K562 (cell line): ENCODE results near the gene RRH. TPM values are rescaled to one million over a fixed set of nuclear protein-coding genes. Genes with fewer than 3 reads are reported as not detected.

ENCODE experiments used
- E2F1 ChIP-seq: sonication (generic); formaldehyde crosslinking; IDR thresholded peaks from 2 replicates; pipeline ENCODE4 v1.8.1; 2023; ENCODE audit warnings: mild to moderate bottlenecking, missing genetic modification reagents, moderate library complexity
- ETV6 ChIP-seq, 3 experiments: fragments of 150-350 bp in 1 of 3; sonication (generic) in 1 of 3; formaldehyde crosslinking in 1 of 3; IDR thresholded peaks; 2 replicates each; pipeline versions ENCODE4 v1.6.1 to v1.8.0; 2014 to 2022; ENCODE audit warnings: borderline replicate concordance in 2 of 3, low read depth in 2 of 3, antibody characterized with exemption in 1 of 3, low read length in 1 of 3, mild to moderate bottlenecking in 1 of 3, missing genetic modification reagents in 1 of 3
- EZH2 ChIP-seq: IDR thresholded peaks from 2 replicates; pipeline ENCODE4 v1.6.1; 2012; ENCODE audit warnings: low read depth, mild to moderate bottlenecking, inconsistent platforms, low read length, borderline replicate concordance
- FIP1L1 ChIP-seq: fragments of 200-400 bp; formaldehyde crosslinking; IDR thresholded peaks from 2 replicates; pipeline ENCODE4 v1.6.1; 2018; ENCODE audit warnings: mild to moderate bottlenecking, low read depth, low read length; ENCODE audit not compliant: poor library complexity, severe bottlenecking
- FOXA3 ChIP-seq, 2 experiments: fragments of 450-650 bp in 1 of 2; sonication (generic) in 1 of 2; formaldehyde crosslinking; IDR thresholded peaks in 1 of 2; conservative IDR thresholded peaks in 1 of 2; 2 replicates each; pipeline versions ENCODE4 v1.4.0 to v1.8.0; 2020 to 2022; ENCODE audit warnings: mild to moderate bottlenecking in 2 of 2, missing genetic modification reagents in 1 of 2
- IRF2 ChIP-seq: sonication (generic); formaldehyde crosslinking; IDR thresholded peaks from 2 replicates; pipeline ENCODE4 v1.8.1; 2022; ENCODE audit warnings: mild to moderate bottlenecking, missing genetic modification reagents
- KDM4B ChIP-seq, 2 experiments: fragments of 450-650 bp in 1 of 2; sonication (generic) in 1 of 2; IDR thresholded peaks; 2 replicates each; pipeline ENCODE4 v1.6.1; 2016 to 2017; ENCODE audit warnings: borderline replicate concordance in 2 of 2, antibody characterized with exemption in 1 of 2, low read depth in 1 of 2, mild to moderate bottlenecking in 1 of 2
- NR2F6 ChIP-seq: fragments of 450-650 bp; formaldehyde crosslinking; IDR thresholded peaks from 2 replicates; pipeline ENCODE4 v1.4.0; 2020; ENCODE audit warnings: mild to moderate bottlenecking
- POLR2AphosphoS5 ChIP-seq: IDR thresholded peaks from 2 replicates; pipeline ENCODE4 v1.6.1; 2011; ENCODE audit warnings: mild to moderate bottlenecking, low read depth, low read length, moderate library complexity; ENCODE audit not compliant: control insufficient read depth, insufficient read depth
- RAD21 ChIP-seq, 2 experiments: fragments of 250-450 bp in 1 of 2; fragments of 450-650 bp in 1 of 2; sonication (Bioruptor Pico) in 1 of 2; formaldehyde crosslinking in 1 of 2; IDR thresholded peaks in 1 of 2; conservative IDR thresholded peaks in 1 of 2; 2 replicates each; pipeline versions ENCODE4 v1.4.0 to v1.8.0; 2020 to 2022; ENCODE audit warnings: mild to moderate bottlenecking in 2 of 2, moderate library complexity in 1 of 2
- RHOXF2B ChIP-seq: fragments of 250-450 bp; sonication (Bioruptor Pico); conservative IDR thresholded peaks from 2 replicates; pipeline ENCODE4 v1.5.1; 2021
- SMAD1 ChIP-seq: fragments of 150-350 bp; IDR thresholded peaks from 2 replicates; pipeline ENCODE4 v1.6.1; 2014; ENCODE audit warnings: low read length, low read depth; ENCODE audit not compliant: partially characterized antibody
- ZBTB17 ChIP-seq: fragments of 450-650 bp; formaldehyde crosslinking; IDR thresholded peaks from 2 replicates; pipeline ENCODE4 v1.4.0; 2020; ENCODE audit warnings: mild to moderate bottlenecking
- ZNF318 ChIP-seq, 2 experiments: fragments of 450-650 bp; IDR thresholded peaks; 2 replicates each; pipeline ENCODE4 v1.6.1; 2016; ENCODE audit warnings: mild to moderate bottlenecking in 2 of 2, borderline replicate concordance in 1 of 2, low read depth in 1 of 2, moderate library complexity in 1 of 2
- ZNF436 ChIP-seq: fragments of 250-450, 450-650 bp; sonication (Bioruptor Pico); formaldehyde crosslinking; IDR thresholded peaks from 2 replicates; pipeline ENCODE4 v1.7.0; 2020; ENCODE audit warnings: mild to moderate bottlenecking
- polyA plus RNA-seq, 8 experiments: library from polyadenylated mRNA; depleted of rRNA in 4 of 8; stranded (reverse) in 5 of 8; unstranded in 3 of 8; fragments of >200 nt; fragmentation: Nextera tagmentation in 2 of 8; fragmentation: Illumina TruSeq in 1 of 8; extraction: Ambion mirVana in 2 of 8; extraction: Trizol in 1 of 8; gene quantifications; 2 replicates each; pipeline versions ENCODE4 v1.2.1 to v1.2.3, GENCODE V29; 2011 to 2014; ENCODE audit warnings: inconsistent platforms in 1 of 8, missing spikeins in 1 of 8
- total RNA-seq, 7 experiments: library from RNA; depleted of rRNA in 6 of 7; stranded (reverse); fragments of >200 nt in 6 of 7; fragmentation: Illumina TruSeq in 2 of 7; extraction: Trizol in 2 of 7; gene quantifications; 2 replicates each; pipeline versions ENCODE4 v1.2.1 to v1.2.3, GENCODE V29; 2011 to 2021; ENCODE audit warnings: low replicate concordance in 1 of 7

Gene RRH
- total and polyA plus RNA-seq, 9 of the 15 experiments (the other 6 are each of a cell fraction or from before 2014, with no cell fraction given), result 0.04 to 0.31 (median 0.12) TPM; not detected in 3

GRCh38 chr4:109815151-109816081 lies 12.4 kb upstream of the RRH start, which contains the start of gene GAR1 (continued):
- TF ChIP-seq ZNF318 (IDR thresholded peaks at IDR 0.05; ENCODE audit: borderline replicate concordance in 1 of 2, low read depth in 1 of 2), result 0 out of 4 replicates have a peak, but pooled peaks of 1 of the 2 experiments have one; percentile 20
- peak; percentile 30 for TF ChIP-seq SMAD1
- no peak for TF ChIP-seq NR2F6
- TF ChIP-seq RAD21 (CRISPR knock-in tag; conservative IDR thresholded peaks at IDR 0.05 in 1 of 2, IDR thresholded peaks at IDR 0.05 in 1 of 2), result no peak; a peak in 1 of 4 replicates
- TF ChIP-seq IRF2 (CRISPR knock-in tag), result no peak
- TF ChIP-seq ZBTB17 (CRISPR knock-in tag), result no peak
- TF ChIP-seq FIP1L1, result no peak
- peak in 1 of 2 experiments; percentile 67; a peak in 1 of 4 replicates for TF ChIP-seq KDM4B (IDR thresholded peaks at IDR 0.05; ENCODE audit: borderline replicate concordance in 2 of 2, low read depth in 1 of 2)
- TF ChIP-seq ZNF436 (CRISPR knock-in tag), result no peak
- no peak for TF ChIP-seq EZH2
- TF ChIP-seq FOXA3 (CRISPR knock-in tag; conservative IDR thresholded peaks at IDR 0.05 in 1 of 2, IDR thresholded peaks at IDR 0.05 in 1 of 2), result no peak
- TF ChIP-seq ETV6 (IDR thresholded peaks at IDR 0.05; ENCODE audit: borderline replicate concordance in 1 of 2, low read depth in 2 of 2, low read length in 1 of 2), result peak; percentile 68 to 76; a peak in 3 of 4 replicates
- no peak for TF ChIP-seq ETV6 (CRISPR knock-in tag; IDR thresholded peaks at IDR 0.05; ENCODE audit: borderline replicate concordance)
- no peak for TF ChIP-seq RHOXF2B (CRISPR knock-in tag)
- TF ChIP-seq E2F1 (CRISPR knock-in tag), result peak; percentile 71; the same call in 1 of the 2 replicates
- TF ChIP-seq POLR2AphosphoS5, result peak; percentile 78
